GM12878 (cell line): ENCODE results near the gene ECSIT.

Source experiments
- BCL11A ChIP-seq: IDR thresholded peaks from 2 replicates; pipeline ENCODE4 v1.6.1; 2011; ENCODE audit warnings: low read depth, low read length
- CBX5 ChIP-seq: sonication (generic); IDR thresholded peaks from 2 replicates; pipeline ENCODE4 v1.6.1; 2016; ENCODE audit warnings: low read depth, moderate library complexity, mild to moderate bottlenecking, inconsistent platforms
- CTCF ChIP-seq, 3 experiments: IDR thresholded peaks in 2 of 3; conservative IDR thresholded peaks in 1 of 3; 2 replicates each; pipeline ENCODE4 v1.5.1; 2011; ENCODE audit warnings: low read depth in 3 of 3, low read length in 3 of 3, mild to moderate bottlenecking in 3 of 3, control low read depth in 2 of 3, moderate library complexity in 2 of 3, inconsistent platforms in 1 of 3, mixed read lengths in 1 of 3; ENCODE audit not compliant: control insufficient read depth in 2 of 3, insufficient read depth in 1 of 3; ENCODE audit errors: extremely low read depth in 1 of 3
- EP300 ChIP-seq, 2 experiments: fragments of 150-350 bp in 1 of 2; IDR thresholded peaks; 2 replicates each; pipeline ENCODE4 v1.6.1; 2011 to 2012; ENCODE audit warnings: low read depth in 2 of 2, low read length in 2 of 2, borderline replicate concordance in 1 of 2, improper control_type of control experiment in 1 of 2, inconsistent platforms in 1 of 2; ENCODE audit not compliant: control insufficient read depth in 1 of 2
- HDAC2 ChIP-seq: fragments of 200-600 bp; sonication (generic); IDR thresholded peaks from 2 replicates; pipeline ENCODE4 v1.6.1; 2017
- NBN ChIP-seq: fragments of 450-650 bp; IDR thresholded peaks from 2 replicates; pipeline ENCODE4 v1.6.1; 2016
- POLR2A ChIP-seq: IDR thresholded peaks from 2 replicates; pipeline ENCODE4 v1.6.1; 2011; ENCODE audit warnings: low read depth, mild to moderate bottlenecking, low read length
- REST ChIP-seq: IDR thresholded peaks from 2 replicates; pipeline ENCODE4 v1.6.1; 2012; ENCODE audit warnings: mild to moderate bottlenecking, low read depth, low read length
- TCF12 ChIP-seq: IDR thresholded peaks from 2 replicates; pipeline ENCODE4 v1.6.1; 2011; ENCODE audit warnings: low read depth, mild to moderate bottlenecking, low read length
- ZBTB4 ChIP-seq: fragments of 450-650 bp; formaldehyde crosslinking; IDR thresholded peaks from 2 replicates; pipeline ENCODE4 v1.4.0; 2022; ENCODE audit warnings: mild to moderate bottlenecking, moderate library complexity

- TF ChIP-seq CBX5: no peak
- no peak for TF ChIP-seq CTCF (IDR thresholded peaks at IDR 0.05 in 2 of 3, conservative IDR thresholded peaks at IDR 0.05 in 1 of 3; ENCODE audit: control insufficient read depth in 2 of 3, extremely low read depth in 1 of 3, insufficient read depth in 1 of 3, low read depth in 3 of 3, low read length in 3 of 3)
- no peak for TF ChIP-seq BCL11A
- no peak for TF ChIP-seq NBN
- TF ChIP-seq REST: no peak
- no peak for TF ChIP-seq TCF12
- TF ChIP-seq HDAC2: no peak
- TF ChIP-seq EP300 (IDR thresholded peaks at IDR 0.05; ENCODE audit: borderline replicate concordance in 1 of 2, control insufficient read depth in 1 of 2, low read depth in 2 of 2, low read length in 2 of 2): no peak
- no peak for TF ChIP-seq ZBTB4
- TF ChIP-seq POLR2A: no peak
Observed at GRCh38 chr19:11456659-11457058, 72.3 kb downstream of the ECSIT start.
